ENCODE results near the gene ZNF750.

The ZNF750 gene

GRCh38 chr17:82868715-82869131 is 28.9 kb upstream of the ZNF750 start:
- DNase-seq: no peak
- H3K9me3 ChIP-seq (ENCODE audit: insufficient read depth, low read depth, low read length): no peaks in the 10 kb centered on the region
- peaks cover 2% of the 10 kb centered on the region for H3K79me2 ChIP-seq (ENCODE audit: control insufficient read depth, insufficient read depth, low read length, poor library complexity)
- no peak overlapping the region for H3K9ac ChIP-seq (ENCODE audit: low read length)
- no peak overlapping the region for H3K27ac ChIP-seq (ENCODE audit: low read depth, low read length)
- no peak overlapping the region for H2BK12ac ChIP-seq (ENCODE audit: low read length)
- H4K91ac ChIP-seq (ENCODE audit: low read depth, low read length): no peak overlapping the region
- no peak overlapping the region for H3K4me2 ChIP-seq (ENCODE audit: low read length)
- H3K18ac ChIP-seq (ENCODE audit: low read length): no peak overlapping the region
- no peak overlapping the region for H2AFZ ChIP-seq (ENCODE audit: insufficient read depth, low read length, poor library complexity)
- peaks cover 17% of the 10 kb centered on the region for H3K79me1 ChIP-seq (ENCODE audit: low read length)
- H3K14ac ChIP-seq (ENCODE audit: low read length): no peak overlapping the region
- no peak overlapping the region for H2BK5ac ChIP-seq (ENCODE audit: low read depth, low read length, poor library complexity)
- H3K27me3 ChIP-seq (ENCODE audit: insufficient read depth, low read length): no peaks in the 10 kb centered on the region
- H3K36me3 ChIP-seq (ENCODE audit: control insufficient read depth in 1 of 2, insufficient read depth in 2 of 2, low read length in 2 of 2): peaks cover 11 to 13% of the 10 kb centered on the region in 2 experiments
- H2BK120ac ChIP-seq (ENCODE audit: insufficient read depth, low read length, poor library complexity): no peak overlapping the region
- no CpG with 5 or more reads among the region's 21 CpGs for WGBS (ENCODE audit: extremely low coverage, insufficient coverage, insufficient read length)
- H4K8ac ChIP-seq (ENCODE audit: low read depth, low read length): no peak overlapping the region
- H3K4ac ChIP-seq (ENCODE audit: low read depth, low read length): no peak overlapping the region
- peaks cover 32 to 33% of the 10 kb centered on the region in 2 experiments for H3K4me1 ChIP-seq (ENCODE audit: control insufficient read depth in 1 of 2, insufficient read depth in 2 of 2, low read length in 2 of 2)
- no peak overlapping the region for H3K23ac ChIP-seq (ENCODE audit: low read length)
- H3K4me3 ChIP-seq (ENCODE audit: low read depth, low read length): no peak overlapping the region
- no peak overlapping the region for H2AK5ac ChIP-seq (ENCODE audit: low read length)
- no peak overlapping the region for H4K12ac ChIP-seq (ENCODE audit: low read depth, low read length)

GRCh38 chr17:82867763-82868325 is 28.0 kb upstream of the ZNF750 start:
- no peak overlapping the region for H2BK5ac ChIP-seq (ENCODE audit: low read depth, low read length, poor library complexity)
- no peak overlapping the region for H3K9ac ChIP-seq (ENCODE audit: low read length)
- no peaks in the 10 kb centered on the region for H3K27me3 ChIP-seq (ENCODE audit: insufficient read depth, low read length)
- peak overlapping the region; percentile 26 for H3K18ac ChIP-seq (ENCODE audit: low read length)
- peaks cover 5% of the 10 kb centered on the region for H3K79me2 ChIP-seq (ENCODE audit: control insufficient read depth, insufficient read depth, low read length, poor library complexity)
- peaks cover 9 to 13% of the 10 kb centered on the region in 2 experiments for H3K36me3 ChIP-seq (ENCODE audit: control insufficient read depth in 1 of 2, insufficient read depth in 2 of 2, low read length in 2 of 2)
- peaks cover 25% of the 10 kb centered on the region for H3K79me1 ChIP-seq (ENCODE audit: low read length)
- H3K4ac ChIP-seq (ENCODE audit: low read depth, low read length): peak overlapping the region; percentile 1
- no peak overlapping the region for H3K23ac ChIP-seq (ENCODE audit: low read length)
- no peak overlapping the region for H3K4me3 ChIP-seq (ENCODE audit: low read depth, low read length)
- DNase-seq: no peak
- peak overlapping the region; percentile 25 for H2AK5ac ChIP-seq (ENCODE audit: low read length)
- H2AFZ ChIP-seq (ENCODE audit: insufficient read depth, low read length, poor library complexity): no peak overlapping the region
- peak overlapping the region; percentile 62 for H3K14ac ChIP-seq (ENCODE audit: low read length)
- no peak overlapping the region for H3K27ac ChIP-seq (ENCODE audit: low read depth, low read length)
- peak overlapping the region; percentile 9 for H2BK12ac ChIP-seq (ENCODE audit: low read length)
- H3K4me1 ChIP-seq (ENCODE audit: control insufficient read depth in 1 of 2, insufficient read depth in 2 of 2, low read length in 2 of 2): peaks cover 41 to 42% of the 10 kb centered on the region in 2 experiments
- no peak overlapping the region for H3K4me2 ChIP-seq (ENCODE audit: low read length)
- H3K9me3 ChIP-seq (ENCODE audit: insufficient read depth, low read depth, low read length): no peaks in the 10 kb centered on the region
- H4K91ac ChIP-seq (ENCODE audit: low read depth, low read length): peak overlapping the region; percentile 20
- no peak overlapping the region for H4K8ac ChIP-seq (ENCODE audit: low read depth, low read length)
- peak overlapping the region; percentile 2 for H4K12ac ChIP-seq (ENCODE audit: low read depth, low read length)
- H2BK120ac ChIP-seq (ENCODE audit: insufficient read depth, low read length, poor library complexity): no peak overlapping the region
- WGBS (ENCODE audit: extremely low coverage, insufficient coverage, insufficient read length): no CpG with 5 or more reads among the region's 18 CpGs

DNA sequence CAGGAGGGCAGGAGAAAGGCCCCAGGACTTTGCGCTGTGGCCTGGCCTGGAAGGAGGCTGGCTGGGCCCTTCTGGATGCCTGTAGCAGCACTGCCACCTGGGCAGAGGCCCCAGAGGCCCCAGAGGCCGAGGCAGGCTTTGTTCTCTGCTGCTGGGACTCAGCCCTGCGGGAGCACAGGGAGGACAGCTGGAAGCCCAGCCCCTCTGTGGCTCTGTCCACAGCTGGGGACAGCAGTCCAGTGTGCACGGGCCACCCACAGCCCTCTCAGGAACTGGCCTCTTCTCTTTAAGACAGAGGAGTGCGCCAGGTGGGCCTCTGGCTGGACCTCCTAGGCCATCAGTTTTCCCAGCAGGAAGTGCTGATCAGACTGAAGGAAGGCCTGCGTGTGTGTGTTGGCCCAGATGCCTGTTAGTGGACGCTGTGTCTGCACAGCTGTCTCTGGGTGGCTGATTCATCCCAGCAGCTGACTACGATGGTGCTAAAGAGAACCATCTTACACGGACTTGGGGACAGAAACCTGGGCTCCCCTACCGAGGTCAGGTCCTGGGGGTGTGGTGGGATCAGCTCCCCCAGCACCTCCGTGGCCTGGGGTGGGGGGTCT is 26.9 kb upstream of the ZNF750 start:
- WGBS (ENCODE audit: extremely low coverage, insufficient coverage, insufficient read length): no CpG with 5 or more reads among the region's 11 CpGs

DNA sequence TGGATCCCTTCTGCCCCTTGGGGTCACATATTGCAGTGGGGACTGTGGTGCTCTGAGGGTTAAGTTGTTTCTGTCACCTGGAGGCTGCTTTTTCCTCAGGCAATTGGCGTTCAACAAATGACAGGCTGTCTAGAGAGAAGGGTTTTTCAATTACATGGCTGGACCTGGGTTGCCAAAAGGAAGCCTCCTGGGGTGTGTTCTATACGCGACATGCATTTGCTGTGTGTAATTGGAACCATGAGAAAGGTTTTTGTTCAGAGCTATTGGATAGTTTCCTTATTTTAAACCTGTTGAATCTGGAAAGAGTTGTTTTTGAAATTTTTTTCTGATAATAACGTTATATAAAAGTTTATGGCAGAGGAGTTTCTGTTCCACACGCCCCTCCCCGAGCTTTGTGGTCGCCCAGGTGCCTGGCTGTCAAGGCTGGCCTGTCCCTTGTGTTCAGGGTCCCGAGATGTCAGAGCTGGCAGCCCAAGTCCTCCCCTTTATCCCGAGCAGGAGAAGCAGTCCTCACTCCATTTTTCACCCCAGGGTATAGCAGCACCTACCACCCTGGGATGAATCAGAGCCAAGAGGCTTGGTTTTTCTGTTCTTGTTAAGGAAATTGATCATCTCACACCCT is 26.1 kb upstream of the ZNF750 start:
- WGBS (ENCODE audit: extremely low coverage, insufficient coverage, insufficient read length): no CpG with 5 or more reads among the region's 9 CpGs
- Histone ChIP-seq H3K4ac (ENCODE audit: low read depth, low read length) (peak overlapping the region; percentile 23), H3K27ac (ENCODE audit: low read depth, low read length) (no peak overlapping the region), H3K14ac (ENCODE audit: low read length) (peak overlapping the region; percentile 71), H2AK5ac (ENCODE audit: low read length) (peak overlapping the region; percentile 65), H4K8ac (ENCODE audit: low read depth, low read length) (no peak overlapping the region), H3K27me3 (ENCODE audit: insufficient read depth, low read length) (no peaks in the 10 kb centered on the region), H3K79me2 (ENCODE audit: control insufficient read depth, insufficient read depth, low read length, poor library complexity) (peaks cover 6% of the 10 kb centered on the region), H3K23ac (ENCODE audit: low read length) (no peak overlapping the region), H2BK120ac (ENCODE audit: insufficient read depth, low read length, poor library complexity) (peak overlapping the region; percentile 14), H2AFZ (ENCODE audit: insufficient read depth, low read length, poor library complexity) (no peak overlapping the region), H2BK12ac (ENCODE audit: low read length) (peak overlapping the region; percentile 79), H4K12ac (ENCODE audit: low read depth, low read length) (no peak overlapping the region), H3K36me3 (ENCODE audit: control insufficient read depth in 1 of 2, insufficient read depth in 2 of 2, low read length in 2 of 2) (peaks cover 6 to 7% of the 10 kb centered on the region in 2 experiments), H3K4me1 (ENCODE audit: control insufficient read depth in 1 of 2, insufficient read depth in 2 of 2, low read length in 2 of 2) (peaks cover 47 to 49% of the 10 kb centered on the region in 2 experiments), H3K9ac (ENCODE audit: low read length) (no peak overlapping the region), H4K91ac (ENCODE audit: low read depth, low read length) (peak overlapping the region; percentile 93), H3K18ac (ENCODE audit: low read length) (no peak overlapping the region), H3K4me2 (ENCODE audit: low read length) (no peak overlapping the region), H3K79me1 (ENCODE audit: low read length) (peaks cover 27% of the 10 kb centered on the region), H3K9me3 (ENCODE audit: insufficient read depth, low read depth, low read length) (peaks cover 3% of the 10 kb centered on the region), H3K4me3 (ENCODE audit: low read depth, low read length) (no peak overlapping the region), H2BK5ac (ENCODE audit: low read depth, low read length, poor library complexity) (peak overlapping the region; percentile 18)
- no peak for DNase-seq

More for the DNA sequence above, 26.9 kb upstream of the ZNF750 start:
- Histone ChIP-seq H4K91ac (ENCODE audit: low read depth, low read length) (peak overlapping the region; percentile 93), H3K4me2 (ENCODE audit: low read length) (no peak overlapping the region), H4K8ac (ENCODE audit: low read depth, low read length) (peak overlapping the region; percentile 42), H3K27ac (ENCODE audit: low read depth, low read length) (peak overlapping the region; percentile 52), H3K79me1 (ENCODE audit: low read length) (peaks cover 27% of the 10 kb centered on the region), H3K36me3 (ENCODE audit: control insufficient read depth in 1 of 2, insufficient read depth in 2 of 2, low read length in 2 of 2) (peaks cover 7 to 11% of the 10 kb centered on the region in 2 experiments), H3K4ac (ENCODE audit: low read depth, low read length) (peak overlapping the region; percentile 35), H3K4me3 (ENCODE audit: low read depth, low read length) (no peak overlapping the region), H3K27me3 (ENCODE audit: insufficient read depth, low read length) (no peaks in the 10 kb centered on the region), H3K79me2 (ENCODE audit: control insufficient read depth, insufficient read depth, low read length, poor library complexity) (peaks cover 5% of the 10 kb centered on the region), H2AK5ac (ENCODE audit: low read length) (peak overlapping the region; percentile 21), H3K23ac (ENCODE audit: low read length) (no peak overlapping the region), H3K18ac (ENCODE audit: low read length) (peak overlapping the region; percentile 40), H2BK120ac (ENCODE audit: insufficient read depth, low read length, poor library complexity) (peak overlapping the region; percentile 50), H3K9me3 (ENCODE audit: insufficient read depth, low read depth, low read length) (no peaks in the 10 kb centered on the region), H3K9ac (ENCODE audit: low read length) (no peak overlapping the region), H4K12ac (ENCODE audit: low read depth, low read length) (no peak overlapping the region), H2BK5ac (ENCODE audit: low read depth, low read length, poor library complexity) (peak overlapping the region; percentile 63), H2AFZ (ENCODE audit: insufficient read depth, low read length, poor library complexity) (peak overlapping the region; percentile 8), H2BK12ac (ENCODE audit: low read length) (peak overlapping the region; percentile 28), H3K4me1 (ENCODE audit: control insufficient read depth in 1 of 2, insufficient read depth in 2 of 2, low read length in 2 of 2) (peaks cover 44 to 46% of the 10 kb centered on the region in 2 experiments), H3K14ac (ENCODE audit: low read length) (peak overlapping the region; percentile 43)
- peak in 1 of 2 donors; percentile 50 for DNase-seq
